GM10266 (cell line): ENCODE data around the gene TPD52L2.

Source experiments
- DNase-seq: peaks from one replicate; pipeline ENCODE4 v3.0.0; 2012; ENCODE audit errors: extremely low spot score
- TF ChIP-seq, protein P1 (sequence below): IDR thresholded peaks from 2 replicates; pipeline ENCODE4 v1.5.1; 2012; ENCODE audit warnings: mild to moderate bottlenecking, low read depth; ENCODE audit not compliant: control insufficient read depth, insufficient read depth; ENCODE audit errors: missing control alignments

TPD52L2 gene

DNA sequence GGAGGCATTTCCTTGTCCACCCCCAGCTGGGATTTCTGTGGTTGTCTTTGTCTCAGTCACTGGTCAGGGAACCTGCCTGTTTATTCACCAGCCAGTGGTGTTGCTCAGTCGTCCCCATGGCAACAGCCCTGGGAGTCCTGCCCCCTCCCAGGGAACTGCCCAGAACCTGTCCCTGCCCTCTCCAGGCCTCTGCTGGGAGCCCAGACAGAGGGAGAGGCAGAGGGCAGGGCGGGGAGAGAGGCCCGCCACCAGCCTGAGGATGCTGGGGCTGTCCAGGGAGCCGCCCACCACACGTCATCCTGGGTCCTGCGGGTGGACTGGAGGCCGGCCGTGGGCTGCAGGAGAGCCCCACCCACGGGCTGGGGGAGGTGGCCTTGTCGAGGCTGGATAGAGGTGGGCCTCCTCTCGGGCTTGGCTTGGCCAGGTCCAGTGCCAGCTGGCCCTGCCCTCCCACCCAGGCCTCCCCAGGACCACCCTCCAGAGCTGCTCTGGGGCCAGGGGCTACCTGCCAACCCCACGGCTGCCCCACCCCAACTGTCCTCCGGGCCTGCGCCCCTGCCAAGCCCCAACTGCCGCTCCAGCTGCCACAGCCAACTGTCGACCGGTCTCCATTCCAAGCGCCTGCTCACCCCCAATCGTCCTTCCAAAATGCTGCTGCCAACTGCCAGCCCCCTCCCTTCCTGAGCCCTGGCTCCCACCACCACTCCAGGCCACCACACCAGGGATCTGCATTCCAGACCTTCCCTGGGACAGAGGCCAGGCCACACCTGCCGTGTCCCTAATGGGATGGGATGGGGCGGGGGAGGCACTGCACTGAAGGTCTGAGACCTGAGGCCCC, 29.8 kb upstream of the TPD52L2 start:
- TF ChIP-seq, protein P1, sequence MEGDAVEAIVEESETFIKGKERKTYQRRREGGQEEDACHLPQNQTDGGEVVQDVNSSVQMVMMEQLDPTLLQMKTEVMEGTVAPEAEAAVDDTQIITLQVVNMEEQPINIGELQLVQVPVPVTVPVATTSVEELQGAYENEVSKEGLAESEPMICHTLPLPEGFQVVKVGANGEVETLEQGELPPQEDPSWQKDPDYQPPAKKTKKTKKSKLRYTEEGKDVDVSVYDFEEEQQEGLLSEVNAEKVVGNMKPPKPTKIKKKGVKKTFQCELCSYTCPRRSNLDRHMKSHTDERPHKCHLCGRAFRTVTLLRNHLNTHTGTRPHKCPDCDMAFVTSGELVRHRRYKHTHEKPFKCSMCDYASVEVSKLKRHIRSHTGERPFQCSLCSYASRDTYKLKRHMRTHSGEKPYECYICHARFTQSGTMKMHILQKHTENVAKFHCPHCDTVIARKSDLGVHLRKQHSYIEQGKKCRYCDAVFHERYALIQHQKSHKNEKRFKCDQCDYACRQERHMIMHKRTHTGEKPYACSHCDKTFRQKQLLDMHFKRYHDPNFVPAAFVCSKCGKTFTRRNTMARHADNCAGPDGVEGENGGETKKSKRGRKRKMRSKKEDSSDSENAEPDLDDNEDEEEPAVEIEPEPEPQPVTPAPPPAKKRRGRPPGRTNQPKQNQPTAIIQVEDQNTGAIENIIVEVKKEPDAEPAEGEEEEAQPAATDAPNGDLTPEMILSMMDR = no peak
- peak; percentile 82 for DNase-seq

DNA sequence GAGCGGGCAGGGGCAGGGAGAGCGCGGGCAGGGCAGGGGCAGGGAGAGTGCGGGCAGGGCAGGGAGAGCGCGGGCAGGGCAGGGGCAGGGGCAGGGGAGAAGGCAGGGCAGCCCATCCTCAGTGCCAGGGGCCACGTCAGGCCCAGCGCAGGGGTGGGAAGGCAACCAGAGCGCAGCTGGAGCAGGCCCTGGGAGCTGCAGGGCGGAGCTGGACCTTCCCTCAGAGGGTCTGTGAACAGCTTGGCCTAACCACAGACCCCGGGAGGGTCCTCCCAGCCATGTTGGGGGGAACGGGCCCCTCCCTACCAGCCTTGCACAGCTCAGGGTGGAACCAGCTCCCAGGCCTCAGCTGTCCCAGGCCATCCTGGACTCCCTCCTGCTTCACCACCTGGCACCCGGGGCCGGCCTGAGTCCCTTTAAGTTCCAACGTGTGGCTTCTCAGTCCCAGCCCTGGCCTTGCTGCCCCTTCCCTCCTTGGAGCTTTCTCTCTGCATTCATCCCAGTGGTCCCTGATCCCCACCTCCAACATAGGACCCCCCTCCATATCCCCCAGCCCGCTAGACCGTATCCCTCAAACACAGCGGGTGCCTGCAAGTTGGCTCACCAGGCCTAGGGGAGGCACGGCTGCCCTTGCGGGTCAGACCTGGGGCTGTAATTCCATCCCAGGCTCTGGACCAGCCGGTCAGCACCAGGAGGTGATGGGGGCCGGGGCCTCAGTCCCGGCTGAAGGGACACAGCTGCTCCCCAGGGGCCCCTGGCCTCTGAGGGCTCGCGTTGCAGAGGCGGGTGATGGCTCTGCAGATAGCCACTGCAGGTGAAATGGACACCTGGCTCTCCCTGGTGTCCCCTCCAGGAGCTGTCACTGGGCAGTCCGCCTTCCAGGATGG, 28.4 kb upstream of the TPD52L2 start:
- DNase-seq = no peak

DNA sequence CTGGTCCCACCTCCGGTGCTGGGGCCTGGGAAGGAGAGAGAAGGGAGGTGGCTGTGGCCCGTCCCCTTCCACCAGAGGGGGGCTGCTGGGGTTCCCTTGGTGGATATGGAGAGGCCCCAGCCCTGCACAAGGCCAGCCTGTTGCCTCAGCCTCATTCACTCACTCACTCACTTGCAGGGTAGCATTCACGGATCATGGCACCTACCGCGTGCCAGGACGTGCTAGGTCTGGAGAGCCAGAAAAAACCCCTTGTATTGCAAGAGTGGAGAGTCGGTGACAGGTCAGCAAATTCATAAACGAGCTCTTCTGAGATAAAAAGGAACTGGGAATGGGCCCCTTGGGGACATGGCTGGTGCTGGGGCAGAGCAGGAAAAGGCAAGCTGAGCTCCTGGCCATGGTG, 27.6 kb upstream of the TPD52L2 start:
- no peak for DNase-seq
- TF ChIP-seq, protein P1 = no peak

More for the DNA sequence above, 28.4 kb upstream of the TPD52L2 start:
- TF ChIP-seq, protein P1 = no peak

DNA sequence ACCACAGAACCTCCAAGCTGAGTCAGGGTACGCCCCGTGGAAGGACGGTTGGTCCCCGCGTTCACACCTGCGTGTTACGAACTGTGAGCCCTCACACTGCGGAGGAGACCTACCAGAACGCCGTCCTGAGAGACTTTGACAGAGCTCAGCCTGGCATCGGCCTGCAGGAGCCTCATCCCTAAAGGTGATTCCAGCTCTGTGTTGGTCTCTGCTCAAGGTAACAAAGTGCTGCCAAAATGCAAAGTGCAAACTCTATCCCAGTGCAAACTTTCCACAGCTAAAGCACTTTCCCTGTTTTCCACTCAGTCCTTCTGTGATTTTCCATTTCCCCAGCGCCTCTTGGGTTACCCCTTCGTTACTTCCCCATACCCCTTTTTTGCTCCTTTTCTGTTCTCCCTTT, 25.4 kb upstream of the TPD52L2 start:
- TF ChIP-seq, protein P1 = no peak
- DNase-seq = no peak

DNA sequence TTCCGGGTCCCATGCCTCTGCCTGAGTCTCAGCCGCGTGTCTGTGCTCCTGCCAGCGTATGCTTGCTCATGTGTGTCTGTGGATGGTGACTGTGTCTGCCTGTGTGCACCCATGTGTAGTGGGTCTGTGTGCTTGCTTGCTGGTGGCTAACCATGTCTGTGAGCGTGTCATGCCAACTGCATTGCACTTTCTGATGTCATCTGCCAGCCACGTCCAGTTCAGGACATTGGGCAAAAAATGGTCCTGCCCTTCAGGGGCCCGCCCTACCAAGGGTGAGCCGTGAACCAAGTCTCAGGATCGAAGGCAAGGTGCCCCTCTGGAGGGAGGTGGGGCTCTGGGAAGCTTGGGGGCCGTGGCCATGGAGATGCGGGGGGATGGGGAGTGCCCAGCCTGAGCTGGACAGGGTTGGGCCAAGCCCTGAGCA, 24.7 kb upstream of the TPD52L2 start:
- no peak for DNase-seq

DNA sequence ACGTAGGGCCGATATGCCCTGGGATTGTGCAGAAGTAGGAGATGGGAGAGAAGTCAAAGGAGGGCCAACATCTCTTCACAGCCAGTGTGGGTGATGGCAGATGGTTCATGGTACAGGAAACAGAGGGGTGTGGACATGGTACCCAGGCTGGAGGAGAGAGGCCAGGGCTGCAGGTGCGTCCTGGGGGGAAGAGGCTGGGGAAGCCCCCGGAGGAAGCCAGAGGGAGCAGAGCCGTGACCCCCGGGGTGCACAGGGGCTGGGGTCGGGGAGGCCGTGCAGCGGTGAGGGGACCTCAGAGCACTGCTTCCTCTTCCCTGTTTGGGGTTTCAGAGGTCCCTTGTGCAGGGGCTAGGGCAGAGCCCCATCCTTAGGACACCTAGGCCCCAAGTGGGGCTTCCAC, 22.8 kb upstream of the TPD52L2 start:
- no peak for DNase-seq
- TF ChIP-seq, protein P1 = no peak

More for the DNA sequence above, 24.7 kb upstream of the TPD52L2 start:
- TF ChIP-seq, protein P1 = no peak

DNA sequence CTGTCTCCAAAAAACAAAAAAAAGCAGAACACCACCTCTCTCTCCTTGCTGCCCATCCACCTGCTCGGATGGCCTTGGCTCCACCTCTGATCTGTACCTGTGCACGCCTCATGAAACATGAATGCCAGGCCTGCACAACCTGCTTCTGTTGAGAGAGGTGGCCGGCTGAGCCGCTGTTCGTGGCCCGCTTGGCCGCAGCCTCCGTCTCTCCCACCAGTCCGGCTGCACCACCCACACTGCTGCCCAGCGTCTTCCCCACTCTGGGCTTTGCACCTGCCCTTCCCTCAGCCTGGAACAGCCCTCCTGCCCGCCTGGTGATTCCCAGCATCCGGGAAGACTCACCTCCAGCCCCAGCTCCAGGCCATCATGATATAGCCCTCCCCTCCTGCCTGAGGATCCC, 21.8 kb upstream of the TPD52L2 start:
- no peak for DNase-seq
- TF ChIP-seq, protein P1 = no peak
